HepG2 (cell line): ENCODE results near the gene GOLGA3. TPM values are rescaled to one million over a fixed set of nuclear protein-coding genes. Genes with fewer than 3 reads are reported as not detected.

Experiments
- ATAC-seq: fragments of 200-7000 bp; cut with Tn5 transposase; 3 replicates; pipeline ENCODE4 v1.9.1; 2020; ENCODE audit warnings: mild to moderate bottlenecking, moderate library complexity
- BruUV-seq: library from RNA; stranded (reverse); fragments of 400-500 nt; replicated peaks from 2 replicates; lab custom pipeline; 2021; lab: Mats Ljungman, UMichigan
- CTCF ChIA-PET: fragments of 300-600 bp; formaldehyde crosslinking; extraction: SDS; loops from one replicate; lab custom pipeline; 2021; ENCODE audit warnings: low total read pairs, inconsistent platforms, low intra/inter-chr PET ratio; lab: Yijun Ruan, JAX
- POLR2A ChIA-PET: fragments of 350-600 bp; sonication (Branson Sonifier 250); formaldehyde crosslinking; loops from one replicate; lab custom pipeline; 2020; ENCODE audit warnings: antibody characterized with exemption, inconsistent platforms; lab: Yijun Ruan, JAX
- DNase-seq: peaks from one replicate; pipeline ENCODE4 v3.0.0-alpha.2; 2015; ENCODE audit warnings: low spot score
- FAIRE-seq: peaks from 3 replicates; lab custom pipeline; 2011; peaks lifted over from hg19 to GRCh38; lab: Jason Lieb, UNC
- H2AFZ ChIP-seq: one replicate; pipeline ENCODE4 v1.6.1; 2011; ENCODE audit warnings: low read length, inconsistent platforms
- H3K27ac ChIP-seq: fragments of 300-600 bp; 3 replicates; pipeline ENCODE4 v1.8.0; 2011; ENCODE audit warnings: mixed run types, mild to moderate bottlenecking, mixed read lengths, low read length, inconsistent platforms; ENCODE audit not compliant: insufficient read depth; ENCODE audit errors: extremely low read length
- H3K27me3 ChIP-seq, 2 experiments: fragments of 200-600 bp in 1 of 2; 2 replicates in 1 of 2; 3 replicates in 1 of 2; pipeline versions ENCODE4 v1.6.0 to v1.8.0; 2011; ENCODE audit warnings: low read length in 2 of 2, mild to moderate bottlenecking in 2 of 2, moderate library complexity in 2 of 2, inconsistent platforms in 1 of 2; ENCODE audit not compliant: insufficient read depth in 2 of 2, control insufficient read depth in 1 of 2
- H3K36me3 ChIP-seq, 2 experiments: fragments of 200-600 bp in 1 of 2; replicated peaks in 1 of 2; 2 replicates in 1 of 2; 3 replicates in 1 of 2; pipeline versions ENCODE4 v1.5.1 to v1.8.0; 2011; ENCODE audit warnings: low read length in 2 of 2, inconsistent platforms in 1 of 2; ENCODE audit not compliant: insufficient read depth in 2 of 2, control insufficient read depth in 1 of 2
- H3K4me1 ChIP-seq: 2 replicates; pipeline ENCODE4 v1.5.1; 2012; ENCODE audit warnings: low read length, inconsistent platforms; ENCODE audit not compliant: insufficient read depth
- H3K4me2 ChIP-seq: 2 replicates; pipeline ENCODE4 v1.6.0; 2011; ENCODE audit warnings: low read depth, low read length, inconsistent platforms
- H3K4me3 ChIP-seq, 3 experiments: fragments of 200-600 bp in 1 of 3; sonication (generic), shearing (Covaris generic) in 1 of 3; replicated peaks in 1 of 3; 2 replicates each; pipeline ENCODE4 v1.5.1; 2011 to 2016; ENCODE audit warnings: low read length in 3 of 3, inconsistent platforms in 2 of 3, low read depth in 2 of 3, mild to moderate bottlenecking in 2 of 3, control low read depth in 1 of 3, mixed read lengths in 1 of 3; ENCODE audit not compliant: insufficient read depth in 1 of 3
- H3K79me2 ChIP-seq: one replicate; pipeline ENCODE4 v1.6.1; 2011; ENCODE audit warnings: low read length, inconsistent platforms; ENCODE audit not compliant: insufficient read depth
- H3K9ac ChIP-seq: 2 replicates; pipeline ENCODE4 v1.6.0; 2011; ENCODE audit warnings: mild to moderate bottlenecking, low read depth, low read length, inconsistent platforms; ENCODE audit not compliant: insufficient read depth
- H3K9me3 ChIP-seq: 2 replicates; pipeline ENCODE4 v1.5.1; 2012; ENCODE audit warnings: mild to moderate bottlenecking, low read length
- H4K20me1 ChIP-seq: 2 replicates; pipeline ENCODE4 v1.6.0; 2011; ENCODE audit warnings: inconsistent platforms, mild to moderate bottlenecking, low read length, moderate library complexity; ENCODE audit not compliant: insufficient read depth
- DMTF1 ChIP-seq: sonication (generic); formaldehyde crosslinking; IDR thresholded peaks from 2 replicates; pipeline ENCODE4 v1.4.0; 2020; ENCODE audit warnings: mild to moderate bottlenecking, missing genetic modification reagents
- FOXC1 ChIP-seq: sonication (generic); formaldehyde crosslinking; IDR thresholded peaks from 2 replicates; pipeline ENCODE4 v1.8.0; 2022; ENCODE audit warnings: mild to moderate bottlenecking, missing genetic modification reagents, borderline replicate concordance
- MYC ChIP-seq: sonication (generic); formaldehyde crosslinking; IDR thresholded peaks from 2 replicates; pipeline ENCODE4 v1.9.0; 2021; ENCODE audit warnings: missing genetic modification reagents, borderline replicate concordance
- STAG1 ChIP-seq: sonication (generic); formaldehyde crosslinking; IDR thresholded peaks from 2 replicates; pipeline ENCODE4 v1.4.0; 2020; ENCODE audit warnings: missing genetic modification reagents
- TFAP4 ChIP-seq: sonication (generic); IDR thresholded peaks from 2 replicates; pipeline ENCODE4 v1.6.1; 2016; ENCODE audit warnings: low read depth, borderline replicate concordance
- YY1 ChIP-seq: IDR thresholded peaks from 2 replicates; pipeline ENCODE4 v1.6.1; 2011; ENCODE audit warnings: low read length, low read depth, moderate library complexity, mild to moderate bottlenecking; ENCODE audit not compliant: insufficient read depth, insufficient replicate concordance
- ZNF136 ChIP-seq: sonication (generic); formaldehyde crosslinking; IDR thresholded peaks from 2 replicates; pipeline ENCODE4 v1.8.1; 2022; ENCODE audit warnings: low read depth, mild to moderate bottlenecking, moderate library complexity, missing genetic modification reagents
- ZNF567 ChIP-seq: sonication (generic); formaldehyde crosslinking; IDR thresholded peaks from 2 replicates; pipeline ENCODE4 v1.8.1; 2023; ENCODE audit warnings: mild to moderate bottlenecking, missing genetic modification reagents, borderline replicate concordance
- ZNF660 ChIP-seq: sonication (generic); formaldehyde crosslinking; IDR thresholded peaks from 2 replicates; pipeline ENCODE4 v1.5.1; 2020; ENCODE audit warnings: mild to moderate bottlenecking, low read depth, missing genetic modification reagents, borderline replicate concordance
- ZNF674 ChIP-seq: sonication (generic); formaldehyde crosslinking; IDR thresholded peaks from 2 replicates; pipeline ENCODE4 v1.5.0; 2020; ENCODE audit warnings: low read depth, mild to moderate bottlenecking, missing genetic modification reagents
- ZNF709 ChIP-seq: sonication (generic); formaldehyde crosslinking; IDR thresholded peaks from 2 replicates; pipeline ENCODE4 v1.5.0; 2020; ENCODE audit warnings: mild to moderate bottlenecking, missing genetic modification reagents
- ZNF850 ChIP-seq: sonication (generic); formaldehyde crosslinking; conservative IDR thresholded peaks from 2 replicates; pipeline ENCODE4 v1.9.0; 2021; ENCODE audit warnings: mild to moderate bottlenecking, missing genetic modification reagents
- WGBS: methylation state at CpG from one replicate; pipeline ENCODE4 v1.1.6; 2017; ENCODE audit warnings: low lambda C conversion rate; 5-methylcytosine and 5-hydroxymethylcytosine counted together
- in situ Hi-C: cut with HindIII; loops from 2 replicates; pipeline ENCODE4 v1.10.0; 2017; ENCODE audit warnings: low pct_unique_long_range_greater_than_20kb; ENCODE audit not compliant: extremely low pct_ligation_motif_present
- intact Hi-C: fragments of 100-400 bp; cut with micrococcal nuclease; formaldehyde crosslinking; loops from one replicate; pipeline ENCODE4 v1.10.0; 2022; ENCODE audit not compliant: unreplicated experiment
- polyA plus RNA-seq, 8 experiments: library from polyadenylated mRNA; depleted of rRNA in 3 of 8; stranded (reverse) in 7 of 8; unstranded in 1 of 8; fragments of >200 nt; fragmentation: Illumina TruSeq in 4 of 8; extraction: Trizol in 4 of 8; gene quantifications; 2 replicates each; pipeline versions ENCODE4 v1.2.1 to v1.2.3, GENCODE V29; 2011 to 2016; ENCODE audit warnings: low read depth in 4 of 8, missing spikeins in 1 of 8, mixed read lengths in 1 of 8; ENCODE audit not compliant: insufficient read depth in 1 of 8
- total RNA-seq, 5 experiments: library from RNA; depleted of rRNA; stranded (reverse); fragments of >200 nt; fragmentation: Illumina TruSeq; extraction: Trizol; gene quantifications; 2 replicates each; pipeline ENCODE4 v1.2.3, GENCODE V29; 2016; ENCODE audit warnings: low read depth in 1 of 5

Gene GOLGA3
- total and polyA plus RNA-seq, 2 of the 13 experiments (the other 11 are each of a cell fraction or from before 2014, with no cell fraction given): 22.0 to 43.0 TPM

- peaks cover 10% of the 10 kb centered on the region for H3K79me2 ChIP-seq
- POLR2A ChIA-PET: no interaction called here
- no peaks in the 10 kb centered on the region for H3K4me1 ChIP-seq
- WGBS: 95% methylated on average over 19 of the region's 19 CpGs
- CTCF ChIA-PET: no interaction called here
- intact Hi-C loops: no loop called here
- no peak overlapping the region for H3K27ac ChIP-seq
- no peaks in the 10 kb centered on the region for H3K27me3 ChIP-seq
- no peak overlapping the region for H3K9ac ChIP-seq
- H2AFZ ChIP-seq: no peak overlapping the region
- peaks cover 41 to 82% of the 10 kb centered on the region in 2 experiments for H3K36me3 ChIP-seq
- BruUV-seq: no TSS peak
- DNase-seq: no peak
- no peak overlapping the region for H3K4me2 ChIP-seq
- no peak for FAIRE-seq
- H3K9me3 ChIP-seq: no peaks in the 10 kb centered on the region
- no peak for ATAC-seq
- in situ Hi-C loops: no loop called here
- H3K4me3 ChIP-seq: no peak overlapping the region
- H4K20me1 ChIP-seq: no peaks in the 10 kb centered on the region
- TF ChIP-seq STAG1 (CRISPR knock-in tag) (no peak), ZNF709 (CRISPR knock-in tag) (no peak), MYC (CRISPR knock-in tag) (no peak), ZNF567 (CRISPR knock-in tag) (no peak), DMTF1 (CRISPR knock-in tag) (no peak), YY1 (no peak), ZNF660 (no peak), ZNF850 (CRISPR knock-in tag) (no peak), ZNF136 (CRISPR knock-in tag) (no peak), ZNF674 (CRISPR knock-in tag) (no peak), TFAP4 (no peak), FOXC1 (CRISPR knock-in tag) (no peak)
Observed at GRCh38 chr12:132739600-132740312, 88.9 kb downstream of the GOLGA3 start.
